Activated T-helper 9 cell treated with anti-CD3 and anti-CD28 coated beads, Interleukin-2, amount 50 U/mL, for 16 hours (primary cell): ENCODE data around the gene AMER1.
"Not testable (repeated sequence)": the region's sequence is repeated elsewhere in the genome, so short reads cannot be mapped to it uniquely, and the experiment has no call there.

Experiments
- DNase-seq: peaks from one replicate; pipeline ENCODE4 v3.0.0-alpha.2; 2020; ENCODE audit warnings: low read depth

Gene AMER1

DNA sequence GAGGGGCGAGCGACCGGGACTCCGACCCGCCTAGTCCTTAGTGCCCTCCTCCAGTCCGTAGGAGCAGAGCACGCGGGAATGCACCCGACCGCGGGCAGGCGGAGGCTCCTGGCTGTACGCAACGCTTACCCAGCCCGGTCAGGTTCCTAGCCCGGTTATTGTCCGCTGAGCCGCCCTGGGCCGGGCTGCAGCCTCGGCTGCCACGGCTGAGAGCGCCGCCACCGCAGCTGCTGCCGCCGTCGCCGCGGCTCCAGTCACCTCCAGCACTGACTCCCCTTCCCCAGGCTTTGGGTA is at the start of gene AMER1:
TSS of gene AMER1 (minus strand) at position 268 of the 294 bp plus-strand sequence. CDS start 12,422 bp downstream, outside the sequence.
- DNase-seq = no peak

DNA sequence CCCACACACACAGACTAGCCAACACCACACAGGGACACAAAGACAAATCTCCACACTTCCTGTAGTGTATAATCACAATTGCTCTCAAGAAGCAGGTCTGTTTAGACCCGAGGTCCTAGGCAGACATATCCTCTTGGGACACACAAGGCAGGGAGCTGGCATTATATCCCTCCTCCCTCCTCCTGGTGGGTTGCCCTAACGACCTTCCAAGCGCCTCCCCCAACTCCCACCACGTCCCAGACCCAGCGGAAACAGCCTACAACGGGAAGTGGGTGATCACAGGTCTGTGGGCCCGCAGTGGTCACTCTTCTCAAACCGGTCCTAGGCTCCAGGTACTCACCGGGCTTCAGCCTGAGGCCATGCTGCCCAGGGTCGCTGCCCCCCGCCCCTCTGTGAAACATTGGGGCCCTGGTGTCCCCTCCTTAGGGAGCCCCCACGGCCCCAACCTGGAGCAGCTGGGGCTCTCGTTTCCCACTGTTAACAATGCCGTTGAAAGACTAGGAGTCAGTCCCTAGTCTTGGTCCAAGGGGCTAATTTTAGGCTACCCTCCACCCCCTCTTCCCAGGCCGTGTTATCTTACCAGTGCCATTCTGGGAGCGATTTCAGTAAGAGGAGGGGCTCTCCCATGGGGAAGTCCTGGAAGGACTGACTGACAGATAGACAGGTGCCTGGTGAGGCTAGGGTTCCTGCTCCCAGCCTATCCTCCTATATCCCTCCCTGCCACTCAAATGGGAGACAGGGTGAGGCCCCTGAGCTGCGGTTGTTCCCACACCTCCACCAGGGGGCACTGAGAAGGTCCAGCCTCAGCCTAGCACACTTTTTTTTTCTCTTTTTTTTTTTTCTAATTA is 24.8 kb upstream of the AMER1 start, which contains the start of gene ASB12:
TSS of gene ASB12 (minus strand) at position 485 of the 848 bp plus-strand sequence. CDS start 4,957 bp downstream, outside the sequence.
- DNase-seq = no peak

DNA sequence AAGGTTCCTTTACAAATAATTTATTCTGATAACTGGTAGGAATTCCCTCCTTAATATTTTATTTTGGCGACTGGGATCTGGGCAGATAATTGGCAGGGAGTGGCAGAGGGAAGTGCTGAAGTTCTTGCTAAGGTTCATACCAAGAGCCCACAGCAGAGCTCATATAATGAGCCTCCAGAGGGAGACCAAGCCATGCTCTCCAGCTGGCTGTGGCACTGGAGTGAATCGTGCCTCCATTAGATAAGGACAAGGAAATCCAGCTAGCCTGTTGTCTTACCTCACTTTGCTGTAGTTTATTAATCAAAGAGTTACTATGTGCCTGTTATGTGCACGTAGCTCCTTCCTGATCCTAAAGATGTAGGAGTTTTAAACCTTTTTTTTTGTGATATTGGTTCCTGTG is 23.6 kb upstream of the AMER1 start:
- no peak for DNase-seq

DNA sequence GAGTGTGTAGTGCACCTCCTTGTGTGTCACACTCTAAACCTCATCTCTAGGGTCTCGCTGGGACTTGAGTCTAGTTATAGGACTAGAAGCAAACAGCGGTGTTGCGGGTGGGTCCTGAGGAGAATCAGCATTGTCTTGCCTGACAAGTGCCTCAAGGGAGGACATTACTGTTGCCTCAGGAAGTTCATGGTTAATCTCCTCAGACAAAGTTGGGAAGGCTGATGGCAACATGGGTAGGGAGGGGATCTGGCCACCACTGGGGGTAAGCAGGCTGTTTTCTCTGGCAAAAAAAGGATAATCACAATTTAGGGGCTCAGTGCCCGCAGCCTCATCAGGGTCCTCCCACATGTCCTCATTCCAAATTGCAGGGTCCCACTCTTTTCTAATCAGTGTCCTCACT is 12.5 kb upstream of the AMER1 start:
- no peak for DNase-seq

DNA sequence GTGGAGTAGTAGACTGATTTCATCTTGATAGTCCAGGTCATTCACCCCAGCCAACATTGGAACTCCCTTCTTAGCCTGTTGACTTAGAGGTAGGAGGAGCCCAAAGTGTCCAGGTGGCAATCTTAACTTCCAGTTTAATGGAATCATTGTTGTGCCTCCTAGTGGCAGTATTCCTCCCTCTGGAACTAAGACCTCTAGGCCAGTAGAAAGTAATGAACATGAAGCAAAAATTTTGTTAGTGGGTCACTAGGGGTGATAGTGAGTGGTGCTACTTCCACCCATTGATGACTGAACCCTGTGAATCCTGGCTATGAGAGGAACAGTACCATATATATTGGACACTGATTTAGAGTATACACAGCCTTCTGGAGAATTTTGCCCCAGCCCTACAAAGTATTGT is 8.5 kb upstream of the AMER1 start:
- not testable (repeated sequence) for DNase-seq

DNA sequence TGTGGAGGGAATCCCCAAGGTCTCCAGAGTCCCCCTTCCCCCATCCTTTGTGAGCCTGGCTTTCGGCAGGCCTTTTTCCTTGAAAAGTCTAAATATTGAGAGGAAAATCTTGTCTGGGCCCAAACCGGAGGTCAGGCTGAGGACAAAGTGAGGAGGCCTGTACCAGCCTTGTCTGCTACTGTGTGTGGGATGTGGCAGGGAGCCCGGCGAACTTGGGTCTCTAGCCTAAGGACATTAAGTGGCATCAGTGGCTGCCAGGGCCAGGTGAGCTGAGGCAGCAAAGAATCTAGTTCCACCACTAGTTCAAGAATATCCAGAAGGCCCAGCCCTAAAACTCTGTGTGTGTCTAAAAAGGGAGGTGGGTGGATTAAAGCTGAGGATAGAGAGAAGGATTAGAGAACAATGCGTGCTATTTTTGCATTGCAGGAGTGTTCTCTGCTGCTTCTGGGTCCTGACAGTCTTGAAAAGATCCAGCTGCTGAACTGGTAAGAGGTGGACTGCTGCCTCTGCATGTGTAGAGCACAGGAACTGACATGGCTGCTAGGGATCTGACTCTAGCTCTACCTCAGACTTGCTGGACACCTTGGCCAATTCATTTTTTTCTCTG is 1.2 kb upstream of the AMER1 start:
- DNase-seq = no peak

DNA sequence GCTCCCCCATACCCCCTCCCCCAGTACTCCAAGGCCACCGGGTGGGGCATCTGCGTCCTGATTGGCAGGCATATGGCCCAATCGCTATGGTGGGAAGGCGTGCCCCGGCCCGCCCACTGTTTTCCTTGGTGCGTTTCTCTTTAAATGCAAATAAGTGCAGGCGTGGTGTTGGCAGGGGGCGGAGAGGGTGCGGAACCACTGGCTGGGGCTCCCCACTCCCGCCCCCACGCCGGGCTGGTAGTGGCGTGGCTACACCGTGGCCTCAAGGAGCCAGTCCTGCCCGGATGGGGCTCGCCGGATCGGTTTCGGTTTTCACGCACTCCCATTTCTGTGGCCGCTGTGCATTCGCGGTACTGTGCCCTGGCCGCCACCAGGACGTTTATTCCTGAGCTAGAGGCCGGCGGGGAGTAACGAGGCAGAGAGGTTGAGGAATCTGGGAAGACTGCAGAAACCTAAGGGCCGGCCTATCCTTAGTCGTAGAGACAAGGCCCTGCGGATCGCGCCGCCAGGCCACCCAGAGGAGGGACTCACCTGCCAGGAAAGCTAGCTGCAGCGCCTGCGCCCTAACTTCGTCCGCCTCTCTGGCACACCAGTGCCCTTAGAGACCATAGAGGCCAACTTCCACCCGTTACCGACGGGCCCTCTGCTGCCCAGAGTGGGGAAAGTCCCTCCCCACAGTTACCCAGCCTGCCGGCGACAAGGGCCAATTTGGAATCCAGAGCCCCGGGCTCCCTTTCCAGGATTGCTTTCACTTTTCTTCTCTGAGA is 410 bp upstream of the AMER1 start:
- peak; percentile 76 for DNase-seq

DNA sequence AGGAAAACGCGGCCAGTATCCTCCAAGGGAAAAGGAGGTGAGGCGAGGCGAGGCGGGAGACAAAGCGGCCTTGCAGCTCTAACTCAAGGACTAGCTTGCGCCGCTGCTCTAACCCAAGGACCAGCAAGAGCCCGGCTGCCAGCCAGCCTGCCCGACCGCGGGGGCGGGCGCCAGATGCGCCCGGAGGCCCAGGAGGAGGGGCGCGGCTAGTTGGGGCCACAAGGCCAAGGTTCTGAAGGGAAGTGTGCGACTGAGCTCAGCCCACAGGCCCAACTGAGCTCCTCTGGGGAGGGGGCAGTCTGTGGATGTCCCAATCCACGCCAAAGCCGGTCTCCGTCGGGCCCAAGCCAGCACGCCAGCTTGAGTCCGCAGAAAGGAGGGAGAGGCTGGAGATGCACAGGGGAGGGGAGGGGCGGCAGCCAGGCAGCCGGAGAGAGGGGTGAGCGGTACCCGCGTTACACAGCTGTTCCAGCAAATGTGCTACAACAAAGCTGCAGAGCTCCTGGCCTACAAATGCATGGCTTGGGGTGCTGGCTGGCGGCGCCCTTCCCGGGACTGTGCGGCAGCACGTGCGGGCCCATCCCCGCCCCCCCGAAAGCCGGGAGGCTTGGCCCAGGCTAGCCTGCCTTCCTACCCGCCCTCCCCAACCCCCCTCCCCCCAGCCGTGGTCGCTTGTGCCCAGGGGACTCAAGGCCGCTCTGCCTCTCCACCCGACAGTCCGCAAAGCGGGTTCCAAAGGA is 637 bp downstream of the AMER1 start:
- DNase-seq = no peak

DNA sequence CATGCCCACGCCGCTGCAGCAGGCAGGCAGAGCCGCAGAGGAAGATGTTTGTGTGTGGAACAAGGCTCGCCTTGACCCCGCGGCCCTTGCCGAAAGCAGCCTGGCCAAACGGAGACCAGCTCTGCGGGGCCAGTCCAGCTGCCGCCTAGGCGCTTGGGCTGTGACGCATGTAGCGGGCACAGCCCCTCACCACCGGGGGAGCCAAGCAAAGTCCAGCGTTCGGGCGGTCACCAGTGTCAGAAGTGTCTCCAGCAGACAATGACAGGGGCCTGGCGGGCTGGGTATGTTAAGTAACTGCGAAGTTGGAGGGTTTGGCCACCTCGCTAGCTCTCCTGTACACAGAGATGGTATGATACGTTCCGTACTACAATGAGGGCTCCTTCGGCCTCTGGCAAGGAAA is 1.3 kb downstream of the AMER1 start:
- no peak for DNase-seq

DNA sequence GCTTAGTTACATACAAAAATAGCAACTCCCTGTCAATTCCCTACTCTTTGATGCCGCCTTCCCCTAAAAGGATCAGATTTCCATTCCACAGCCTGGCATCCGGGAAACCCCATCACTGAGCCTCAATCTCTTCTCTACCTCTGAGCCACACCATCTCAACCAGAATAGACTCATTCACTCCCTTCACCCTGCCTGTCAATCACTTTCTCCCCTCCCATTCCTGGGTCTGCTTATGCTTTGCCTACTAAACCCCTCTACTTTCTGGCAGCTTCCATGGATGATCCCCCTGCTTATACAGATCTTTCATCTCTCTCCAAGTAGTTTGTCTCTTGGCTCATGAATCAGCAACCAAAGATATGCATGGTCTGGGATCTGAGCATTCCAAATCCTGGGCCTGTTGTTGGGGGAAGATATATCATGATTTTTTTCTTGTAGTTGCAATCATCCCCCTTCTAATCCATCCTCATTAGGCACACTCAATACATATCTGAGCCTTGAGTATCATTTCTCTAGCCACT is 2.6 kb downstream of the AMER1 start:
- DNase-seq = no peak

DNA sequence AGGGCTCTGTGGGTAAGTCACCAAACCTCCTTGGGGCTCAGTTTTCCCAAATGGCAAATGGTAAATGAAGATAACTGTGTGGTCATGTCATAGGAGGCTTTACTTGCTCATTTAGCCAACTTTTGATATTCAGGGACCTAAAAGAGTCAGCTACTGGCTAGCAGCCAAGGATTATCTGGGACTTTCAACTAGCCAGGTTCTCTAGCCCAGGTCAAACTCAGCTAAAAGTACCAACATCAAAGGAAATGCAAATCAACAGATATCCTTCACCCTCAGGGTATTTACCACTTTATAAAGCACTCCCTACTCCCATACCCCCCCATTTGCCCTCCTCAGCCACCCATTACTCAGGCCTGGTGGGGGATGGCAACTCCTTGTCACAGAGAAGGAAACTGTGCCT is 7.5 kb downstream of the AMER1 start:
- DNase-seq = no peak

DNA sequence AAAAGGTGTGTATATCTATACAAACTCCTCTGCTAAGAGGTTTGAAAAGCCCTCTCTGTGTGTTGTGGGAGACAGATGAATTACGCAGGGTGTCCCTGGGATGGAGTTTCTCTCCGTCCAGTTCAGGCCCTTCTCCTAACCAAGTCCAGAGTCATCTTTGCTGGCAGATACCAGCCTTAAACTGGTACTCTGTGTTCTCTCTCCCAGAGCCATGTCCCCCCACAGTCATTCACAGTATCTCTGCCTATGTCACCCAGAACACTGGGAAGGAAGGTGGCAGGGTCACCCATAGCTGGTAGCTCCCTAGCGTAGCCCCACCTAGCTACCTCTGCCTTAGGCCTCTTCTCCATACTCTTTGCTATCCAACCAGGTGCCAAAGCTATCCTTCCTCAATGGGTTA is 8.9 kb downstream of the AMER1 start:
- DNase-seq = no peak

DNA sequence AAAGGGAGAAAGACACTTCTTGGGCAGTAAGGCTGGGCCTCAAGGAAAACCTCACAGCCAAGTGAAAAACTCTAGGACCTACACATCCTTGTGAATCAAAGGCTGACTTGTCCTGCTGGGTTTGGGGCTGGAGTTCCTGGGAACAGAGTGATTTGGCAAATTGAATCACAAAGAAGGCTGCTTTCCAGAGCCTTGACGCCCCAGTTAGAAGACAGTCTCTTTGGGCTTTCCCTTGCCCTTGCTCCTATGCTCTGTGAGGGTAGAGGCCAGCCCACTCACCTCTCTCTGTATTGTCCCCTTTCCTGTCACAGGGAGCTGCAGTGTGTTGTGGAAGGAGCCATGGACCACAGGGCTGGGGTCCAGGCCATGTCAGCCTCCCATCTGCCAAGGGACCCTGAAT is 9.6 kb downstream of the AMER1 start:
- DNase-seq = no peak

DNA sequence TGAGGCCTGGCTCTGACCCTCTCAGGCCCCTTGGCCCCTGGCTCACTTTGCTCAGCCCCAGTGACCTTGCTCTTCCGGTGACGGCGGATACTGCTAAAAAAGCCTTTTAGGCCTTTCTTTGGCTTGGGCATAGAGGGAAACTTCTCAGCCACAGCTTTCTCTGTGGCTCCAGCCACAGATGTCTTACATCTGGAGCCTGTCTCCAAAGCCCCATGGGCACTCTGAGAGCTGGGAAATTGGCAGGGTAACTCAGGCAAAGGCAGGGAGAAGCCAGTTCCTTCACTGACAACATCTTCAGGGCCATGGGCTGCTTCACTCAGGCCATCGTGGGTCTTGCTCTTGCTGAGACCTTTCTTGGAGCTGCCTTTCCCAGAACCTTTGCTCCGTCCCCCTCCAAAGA is 12.8 kb downstream of the AMER1 start:
- no peak for DNase-seq

DNA sequence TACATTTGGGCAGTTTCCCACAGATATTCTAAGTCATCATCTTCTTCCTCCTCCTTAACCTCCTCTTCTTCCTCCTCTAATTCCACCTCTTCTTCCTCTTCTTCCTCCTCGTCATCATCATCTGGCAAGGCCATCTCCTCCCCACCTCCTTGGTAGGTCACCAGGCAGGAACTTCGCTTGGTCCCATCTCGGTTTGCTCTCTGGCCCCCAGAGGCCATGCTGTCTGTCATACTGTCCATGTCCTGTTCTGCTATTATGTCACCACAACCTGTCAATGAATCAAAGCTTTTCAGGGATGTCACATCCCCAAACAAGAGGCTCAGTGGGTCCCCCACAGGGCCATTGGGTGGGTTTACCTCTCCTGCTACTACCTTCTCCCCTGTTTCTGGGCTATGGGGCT is 13.5 kb downstream of the AMER1 start:
- DNase-seq = no peak

DNA sequence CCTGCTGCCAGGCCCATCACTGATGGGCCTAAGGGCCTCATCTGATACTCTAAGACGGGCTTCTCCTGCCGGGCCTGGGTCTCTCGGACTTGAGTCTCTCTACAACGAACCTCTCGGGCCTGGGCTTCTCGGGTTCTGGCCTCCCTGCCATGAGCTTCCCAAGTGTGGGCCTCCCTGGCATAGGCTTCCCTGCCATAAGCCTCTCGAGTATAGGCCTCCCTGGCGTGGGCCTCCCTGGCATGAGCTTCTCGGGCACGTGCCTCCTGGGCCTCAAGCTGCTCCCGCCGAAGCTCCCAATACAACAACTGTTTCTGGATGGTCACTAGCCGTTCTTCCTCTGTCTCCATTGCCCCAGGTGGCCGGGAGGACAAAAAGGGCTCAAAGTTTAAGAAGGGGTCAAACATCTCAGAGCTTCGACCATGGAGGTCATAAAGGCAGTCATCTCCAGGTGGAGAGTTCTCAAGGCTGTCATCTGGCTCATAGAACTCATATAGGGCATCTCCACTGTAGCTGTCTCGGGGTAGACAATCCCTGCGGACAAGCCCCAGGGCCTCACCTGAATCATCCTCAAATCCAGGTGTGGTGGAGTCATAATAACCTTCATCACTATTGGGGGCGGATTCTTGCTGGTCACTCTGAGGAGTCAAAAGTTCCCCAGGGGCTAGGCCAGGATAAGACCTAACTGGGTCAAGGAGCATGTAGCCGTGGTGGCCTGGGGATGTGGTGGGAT is 14.1 kb downstream of the AMER1 start:
- no peak for DNase-seq

DNA sequence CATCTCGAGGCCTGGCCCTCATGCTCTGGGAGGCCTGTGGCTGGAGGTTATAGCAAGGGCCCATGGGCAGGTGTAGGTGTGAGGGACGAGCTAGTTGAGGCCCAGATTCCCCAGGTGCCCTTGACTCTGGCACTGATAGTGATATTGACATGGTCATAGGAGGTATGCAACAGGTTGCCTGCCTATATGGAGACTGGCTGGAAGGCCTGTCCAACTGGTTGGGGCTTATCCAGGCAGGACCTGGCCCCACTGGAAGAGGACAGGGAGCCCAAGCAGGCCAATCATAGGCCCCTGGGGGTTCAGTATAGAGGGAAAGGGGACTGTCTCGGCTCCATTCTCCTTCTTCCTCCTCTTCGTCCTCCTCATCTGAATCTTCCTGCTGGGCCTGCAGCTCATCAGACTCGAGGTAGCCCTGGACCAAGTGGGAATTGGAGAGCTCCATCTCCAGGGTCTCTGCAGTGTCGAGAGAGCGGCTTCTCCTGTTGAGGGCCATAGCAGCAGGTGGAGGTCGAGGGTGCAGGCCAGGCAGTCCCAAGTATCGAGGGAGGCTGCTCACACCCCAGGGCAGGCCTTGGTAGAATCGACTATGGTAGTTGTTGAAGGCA is 15.3 kb downstream of the AMER1 start:
- no peak for DNase-seq

DNA sequence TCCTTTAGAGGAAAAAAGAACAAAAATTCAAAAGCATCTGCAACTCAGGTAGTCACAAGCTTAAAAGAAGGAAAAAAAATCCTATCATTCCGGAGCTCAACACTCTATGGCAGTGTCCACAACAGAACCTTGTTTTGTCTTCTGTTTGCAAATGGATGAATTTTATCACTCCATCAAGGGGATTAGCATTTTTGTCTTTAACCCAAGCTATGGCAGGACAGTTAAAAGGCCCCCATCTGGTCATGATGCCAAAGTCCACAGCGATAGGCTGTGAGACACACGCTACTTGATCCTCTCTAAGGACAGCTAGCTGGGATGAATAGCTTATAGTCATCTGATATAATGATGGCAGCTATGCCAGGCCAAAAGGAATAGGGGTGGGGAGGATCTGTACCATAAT is 16.6 kb downstream of the AMER1 start:
- DNase-seq = no peak

DNA sequence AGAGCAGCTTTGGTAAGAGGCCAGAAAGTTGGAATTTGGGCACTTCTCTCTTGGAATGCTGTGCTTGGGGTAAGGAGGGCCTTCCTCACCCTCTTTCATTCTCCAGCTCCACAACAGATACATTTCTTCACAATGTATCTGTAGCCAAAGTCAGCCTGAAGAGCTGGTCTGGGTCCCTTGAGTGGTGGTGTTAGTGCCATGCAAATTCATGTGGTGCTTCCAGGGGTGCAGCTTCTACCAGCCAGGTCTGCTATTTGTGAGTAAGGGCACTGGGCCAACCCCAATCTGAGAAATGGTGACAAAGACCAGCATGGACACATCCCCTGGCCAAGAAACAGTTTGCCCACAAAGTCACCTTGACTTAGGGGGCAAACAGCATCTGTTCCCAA is 17.8 kb downstream of the AMER1 start:
- no peak for DNase-seq

DNA sequence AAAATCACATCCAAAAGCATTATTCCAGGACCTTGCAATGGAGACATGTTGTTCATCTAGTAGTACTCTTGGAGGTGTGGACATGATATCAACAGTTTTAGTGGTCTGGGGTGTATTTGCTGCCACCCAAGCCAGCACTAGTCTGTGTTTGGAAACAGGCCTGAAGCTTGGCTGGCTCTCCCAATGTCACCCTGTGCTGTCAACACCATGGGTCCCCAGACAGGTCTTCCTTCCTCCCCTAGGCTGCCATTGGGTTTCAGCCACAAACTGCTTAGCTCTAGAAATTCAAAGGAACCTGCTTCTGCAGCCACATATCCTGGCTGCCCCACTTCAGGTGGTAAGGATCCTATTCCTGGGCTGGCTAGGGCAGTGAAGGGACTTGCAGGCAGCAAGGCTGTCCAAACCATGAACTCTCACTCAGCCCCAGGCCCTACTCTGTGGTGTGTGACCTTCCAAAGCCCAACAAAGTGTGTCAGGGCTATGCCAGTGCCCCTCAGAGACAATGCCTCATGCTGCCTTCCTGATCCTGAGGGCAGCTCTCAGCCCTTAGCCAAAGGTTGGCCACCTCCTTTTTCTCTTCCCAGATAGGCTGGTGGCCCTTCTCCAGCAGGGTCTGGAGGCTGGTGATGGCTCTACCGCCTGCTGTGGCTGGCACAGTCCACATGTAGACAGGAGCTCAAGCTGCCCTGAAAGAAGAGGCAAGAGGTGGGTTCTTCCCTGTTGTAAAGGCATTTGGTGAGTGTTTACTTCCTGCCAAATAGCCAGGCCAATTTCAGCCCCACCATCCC is 18.3 kb downstream of the AMER1 start:
- no peak for DNase-seq
